DMS 273 (cell line): ENCODE measurements around the gene NOP56.

Experiments used
- DNase-seq: peaks from one replicate; lab custom pipeline; 2025; ENCODE audit not compliant: unreplicated experiment; lab: John Stamatoyannopoulos, UW

NOP56 gene

GRCh38 chr20:2640260-2640659, 12.2 kb upstream of the NOP56 start:
- no peak for DNase-seq

- no peak for DNase-seq
Observed at GRCh38 chr20:2640899-2641298, 11.5 kb upstream of the NOP56 start.

- no peak for DNase-seq
Observed at GRCh38 chr20:2643708-2644107, 8.7 kb upstream of the NOP56 start.

GRCh38 chr20:2652724-2653555, 508 bp downstream of the NOP56 start:
- DNase-seq = peak; percentile 68

- peak; percentile 27 for DNase-seq
Observed at GRCh38 chr20:2653556-2654383, 1.3 kb downstream of the NOP56 start.

- peak; percentile 27 for DNase-seq
Observed at GRCh38 chr20:2654384-2654822, 2.0 kb downstream of the NOP56 start.

GRCh38 chr20:2654831-2655230, 2.4 kb downstream of the NOP56 start:
- DNase-seq = no peak

- DNase-seq = no peak
Observed at GRCh38 chr20:2655331-2656116, 3.1 kb downstream of the NOP56 start.

- DNase-seq = peak; percentile 36
Observed at GRCh38 chr20:2656471-2657117, 4.2 kb downstream of the NOP56 start.

- DNase-seq = peak; percentile 44
Observed at GRCh38 chr20:2657241-2657640, 4.8 kb downstream of the NOP56 start.

GRCh38 chr20:2657674-2658073, 5.2 kb downstream of the NOP56 start:
- peak; percentile 44 for DNase-seq

- DNase-seq = peak; percentile 84
Observed at GRCh38 chr20:2658414-2659354, 6.3 kb downstream of the NOP56 start.

GRCh38 chr20:2659547-2659946, 7.1 kb downstream of the NOP56 start:
- peak; percentile 51 for DNase-seq

GRCh38 chr20:2663364-2663886, 11.0 kb downstream of the NOP56 start:
- DNase-seq = peak; percentile 25

GRCh38 chr20:2663887-2664719, 11.7 kb downstream of the NOP56 start, which contains the start of gene IDH3B:
Gene IDH3B (minus strand): TSS chr20:2664216. CDS start chr20:2664188, 28 bp downstream.
- DNase-seq = peak; percentile 95

- DNase-seq = peak; percentile 50
Observed at GRCh38 chr20:2671977-2672376, 19.5 kb downstream of the NOP56 start.

- DNase-seq = no peak
Observed at GRCh38 chr20:2672446-2672845, 20.0 kb downstream of the NOP56 start.

GRCh38 chr20:2673453-2673852, 21.0 kb downstream of the NOP56 start:
- DNase-seq = no peak
